Left ventricle myocardium inferior (tissue), 1 donor: ENCODE data around the gene CERS6. TPM values are rescaled to one million over a fixed set of nuclear protein-coding genes. Genes with fewer than 3 reads are reported as not detected.

Experiments
- DNase-seq: peaks from one replicate; pipeline ENCODE4 v3.0.0-alpha.2; 2020
- H3K27ac ChIP-seq: fragments of 200-600 bp; replicated peaks from 2 replicates; pipeline ENCODE4 v1.8.0; 2021
- H3K27me3 ChIP-seq: fragments of 200-600 bp; 2 replicates; pipeline ENCODE4 v1.8.0; 2021; ENCODE audit warnings: low read depth
- H3K36me3 ChIP-seq: fragments of 200-600 bp; 2 replicates; pipeline ENCODE4 v1.8.0; 2021
- H3K4me1 ChIP-seq: fragments of 200-600 bp; 2 replicates; pipeline ENCODE4 v1.8.0; 2021
- H3K4me3 ChIP-seq: fragments of 200-600 bp; 2 replicates; pipeline ENCODE4 v1.8.0; 2021; ENCODE audit warnings: mild to moderate bottlenecking, moderate library complexity
- H3K9me3 ChIP-seq: fragments of 200-600 bp; replicated peaks from 2 replicates; pipeline ENCODE4 v1.8.0; 2021
- intact Hi-C: fragments of 100-400 bp; cut with micrococcal nuclease; formaldehyde crosslinking; loops from one replicate; pipeline ENCODE4 v1.11.0; 2022
- total RNA-seq: library from RNA; stranded (reverse); fragmentation: NEBNext Ultra II Directional; extraction: Animal tissue kit (Norgen Biotek cat#: 25700); gene quantifications from one replicate; pipeline ENCODE4 v1.2.1, GENCODE V29; 2021
- TF ChIP-seq, protein P1 (sequence below): fragments of 200-600 bp; IDR thresholded peaks from 2 replicates; pipeline ENCODE4 v1.8.0; 2021; ENCODE audit warnings: antibody characterized with exemption, mild to moderate bottlenecking, borderline replicate concordance
- donor health status: DM: no; HTN: yes; CAD: no; lungs with severe emphysema.

The CERS6 gene
- total RNA-seq, 1 donor from 2014 or later = 68.9 TPM

DNA sequence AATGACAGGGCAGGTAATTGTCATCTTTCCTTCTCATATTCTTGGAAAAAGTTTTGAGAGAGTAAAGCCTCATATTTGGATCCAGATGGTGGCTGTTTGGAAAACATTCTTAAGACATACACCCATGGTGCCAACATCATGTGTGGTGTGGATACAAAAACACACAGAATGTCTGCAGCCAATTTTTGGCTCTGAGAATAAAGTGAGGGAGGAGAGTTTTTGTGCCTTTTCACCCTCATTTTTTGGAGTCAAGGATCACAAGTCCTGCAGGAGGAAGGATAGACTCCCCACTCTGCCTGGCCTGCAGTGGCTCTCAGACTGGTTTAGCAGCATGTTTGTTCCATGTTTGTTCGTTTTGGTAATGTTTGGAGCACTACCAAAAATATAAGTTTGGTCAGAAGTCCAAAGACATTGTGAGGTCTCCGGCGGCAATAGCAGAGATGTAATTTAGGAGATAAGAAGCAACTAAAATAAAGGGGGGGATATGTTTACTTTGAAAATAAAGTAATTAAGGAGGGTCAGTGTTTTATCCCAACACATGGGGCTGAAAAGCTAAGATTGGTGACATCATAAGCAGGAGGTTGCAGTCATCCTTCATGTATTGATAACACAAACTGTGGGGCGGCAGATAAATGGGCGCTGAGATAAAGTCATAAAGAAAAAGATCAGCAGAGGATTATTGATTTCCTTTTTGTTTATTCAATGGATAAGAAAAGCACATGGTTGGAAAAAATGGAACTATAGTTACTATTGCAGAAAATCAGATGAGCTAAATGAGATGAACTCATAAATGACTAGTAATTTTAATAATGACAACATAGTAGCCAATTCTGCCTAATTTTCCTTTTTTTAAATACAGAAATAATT is 347.0 kb downstream of the CERS6 start:
- H3K4me1 ChIP-seq = peaks cover 86% of the 10 kb centered on the region
- H3K4me3 ChIP-seq = peak overlapping the region; percentile 63

DNA sequence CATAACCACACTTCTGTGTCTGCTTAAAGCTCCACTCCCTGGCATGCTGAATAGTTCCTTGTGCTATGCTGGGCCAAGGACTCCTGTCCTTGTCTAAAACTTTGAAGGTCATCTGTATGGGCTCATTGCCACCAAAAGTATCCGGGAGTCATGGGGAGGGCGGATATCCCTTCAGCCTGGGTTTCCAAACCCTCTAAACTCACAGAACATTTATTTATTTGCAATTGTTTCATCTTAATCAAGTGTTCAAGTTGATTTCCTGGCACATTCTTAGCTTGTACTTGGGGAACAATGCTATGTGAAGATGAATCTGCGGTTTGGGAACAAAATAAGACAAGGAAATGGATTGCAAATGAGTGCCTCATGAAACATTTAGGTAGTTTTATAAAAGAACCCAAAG is 348.1 kb downstream of the CERS6 start:
- H3K27ac ChIP-seq = peak overlapping the region; percentile 87
- TF ChIP-seq, protein P1, sequence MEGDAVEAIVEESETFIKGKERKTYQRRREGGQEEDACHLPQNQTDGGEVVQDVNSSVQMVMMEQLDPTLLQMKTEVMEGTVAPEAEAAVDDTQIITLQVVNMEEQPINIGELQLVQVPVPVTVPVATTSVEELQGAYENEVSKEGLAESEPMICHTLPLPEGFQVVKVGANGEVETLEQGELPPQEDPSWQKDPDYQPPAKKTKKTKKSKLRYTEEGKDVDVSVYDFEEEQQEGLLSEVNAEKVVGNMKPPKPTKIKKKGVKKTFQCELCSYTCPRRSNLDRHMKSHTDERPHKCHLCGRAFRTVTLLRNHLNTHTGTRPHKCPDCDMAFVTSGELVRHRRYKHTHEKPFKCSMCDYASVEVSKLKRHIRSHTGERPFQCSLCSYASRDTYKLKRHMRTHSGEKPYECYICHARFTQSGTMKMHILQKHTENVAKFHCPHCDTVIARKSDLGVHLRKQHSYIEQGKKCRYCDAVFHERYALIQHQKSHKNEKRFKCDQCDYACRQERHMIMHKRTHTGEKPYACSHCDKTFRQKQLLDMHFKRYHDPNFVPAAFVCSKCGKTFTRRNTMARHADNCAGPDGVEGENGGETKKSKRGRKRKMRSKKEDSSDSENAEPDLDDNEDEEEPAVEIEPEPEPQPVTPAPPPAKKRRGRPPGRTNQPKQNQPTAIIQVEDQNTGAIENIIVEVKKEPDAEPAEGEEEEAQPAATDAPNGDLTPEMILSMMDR = no peak
- H3K4me3 ChIP-seq = peak overlapping the region; percentile 63
- H3K4me1 ChIP-seq = peaks cover 80% of the 10 kb centered on the region
- DNase-seq = no peak
- no peaks in the 10 kb centered on the region for H3K27me3 ChIP-seq
- intact Hi-C loops = no loop called here
- H3K9me3 ChIP-seq = no peaks in the 10 kb centered on the region
- H3K36me3 ChIP-seq = no peaks in the 10 kb centered on the region

More for the DNA sequence above, 347.0 kb downstream of the CERS6 start:
- no peak for DNase-seq
- Histone ChIP-seq H3K27ac (peak overlapping the region; percentile 87), H3K27me3 (no peaks in the 10 kb centered on the region), H3K36me3 (no peaks in the 10 kb centered on the region), H3K9me3 (no peaks in the 10 kb centered on the region)
- TF ChIP-seq, protein P1 = no peak
- intact Hi-C loops = no loop called here

DNA sequence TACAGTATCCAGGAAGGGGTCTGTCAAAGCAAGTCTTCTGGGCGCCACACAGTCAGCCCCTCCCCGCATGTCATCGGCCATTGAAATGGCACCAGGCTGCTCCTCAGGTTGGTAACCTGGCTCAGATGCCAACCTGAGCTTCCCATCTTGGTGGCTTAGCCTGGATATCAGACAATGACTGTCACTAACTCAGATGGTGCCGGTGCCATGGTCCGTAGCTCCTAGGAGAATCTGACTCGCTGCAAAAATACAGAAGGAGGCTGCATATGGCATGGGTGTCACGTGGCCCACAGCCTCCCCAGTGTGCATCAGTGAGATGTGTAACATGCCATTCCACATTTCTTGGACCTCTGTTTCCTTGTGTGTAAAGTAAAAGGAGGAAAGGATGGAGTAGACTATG is 349.5 kb downstream of the CERS6 start:
- DNase-seq = no peak
- intact Hi-C loops = no loop called here
- TF ChIP-seq, protein P1 = no peak
- peak overlapping the region; percentile 87 for H3K27ac ChIP-seq
- H3K9me3 ChIP-seq = no peaks in the 10 kb centered on the region
- H3K36me3 ChIP-seq = no peaks in the 10 kb centered on the region
- no peaks in the 10 kb centered on the region for H3K27me3 ChIP-seq
- peaks cover 81% of the 10 kb centered on the region for H3K4me1 ChIP-seq
- no peak overlapping the region for H3K4me3 ChIP-seq

DNA sequence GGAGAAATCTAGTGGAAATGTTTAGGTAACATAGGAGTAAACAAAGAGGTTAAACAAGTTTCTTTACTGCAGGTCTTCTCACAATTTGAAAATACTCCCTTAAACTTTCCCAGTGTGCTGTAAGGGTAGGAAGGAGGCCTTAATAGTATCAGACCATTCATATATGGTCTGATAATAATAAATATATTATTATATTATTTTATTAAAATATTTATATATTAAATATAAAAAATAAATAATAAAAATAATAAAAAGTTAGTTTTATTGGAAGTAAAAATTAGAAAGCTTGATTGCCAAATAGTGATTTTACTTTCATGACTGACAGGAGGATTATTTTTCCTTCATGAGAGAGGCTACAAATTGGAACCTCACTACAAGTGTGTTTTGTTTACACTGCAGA is 353.5 kb downstream of the CERS6 start:
- intact Hi-C loops = no loop called here
- no peaks in the 10 kb centered on the region for H3K9me3 ChIP-seq
- H3K4me3 ChIP-seq = no peak overlapping the region
- DNase-seq = no peak
- H3K27me3 ChIP-seq = no peaks in the 10 kb centered on the region
- no peak overlapping the region for H3K27ac ChIP-seq
- H3K36me3 ChIP-seq = no peaks in the 10 kb centered on the region
- H3K4me1 ChIP-seq = peaks cover 75% of the 10 kb centered on the region
- TF ChIP-seq, protein P1 = no peak

DNA sequence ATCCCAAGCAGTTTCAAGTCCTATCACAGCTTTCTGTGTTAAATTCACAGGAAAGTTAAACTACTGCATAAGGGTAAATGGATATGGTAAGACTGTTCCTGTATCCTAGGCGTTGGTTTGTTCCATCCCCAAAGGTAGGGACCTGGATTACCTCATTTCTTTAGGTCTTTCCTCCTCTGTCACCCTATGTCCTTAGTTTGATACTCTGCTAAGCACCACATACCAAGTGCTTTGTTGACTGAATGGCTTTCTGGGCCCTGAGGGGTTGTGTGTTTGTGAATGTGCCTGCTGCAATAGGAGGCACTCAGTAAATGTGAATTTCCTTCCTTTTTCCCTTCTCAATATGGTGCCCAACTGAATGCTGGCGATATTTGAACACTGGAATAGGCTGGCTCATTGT is 354.2 kb downstream of the CERS6 start:
- no peak overlapping the region for H3K4me3 ChIP-seq
- H3K27me3 ChIP-seq = no peaks in the 10 kb centered on the region
- DNase-seq = no peak
- TF ChIP-seq, protein P1 = no peak
- intact Hi-C loops = no loop called here
- H3K9me3 ChIP-seq = no peaks in the 10 kb centered on the region
- peaks cover 79% of the 10 kb centered on the region for H3K4me1 ChIP-seq
- H3K36me3 ChIP-seq = no peaks in the 10 kb centered on the region
- H3K27ac ChIP-seq = peak overlapping the region; percentile 22
